Neural progenitor cell (in vitro differentiated cells): ENCODE results near the gene GMDS. TPM values are rescaled to one million over a fixed set of nuclear protein-coding genes. Genes with fewer than 3 reads are reported as not detected.

Experiments
- DNase-seq: peaks from one replicate; pipeline ENCODE4 v3.0.0-alpha.2; 2016; ENCODE audit warnings: low spot score
- H2AFZ ChIP-seq: fragments of 200-600 bp; sonication (generic); replicated peaks from 2 replicates; pipeline ENCODE4 v1.6.1; 2016; ENCODE audit warnings: antibody characterized with exemption
- H3F3A ChIP-seq: fragments of 200-600 bp; sonication (generic); 2 replicates; pipeline ENCODE4 v1.6.1; 2016; ENCODE audit warnings: antibody characterized with exemption, low read depth
- H3K27ac ChIP-seq: fragments of 200-600 bp; sonication (generic); 2 replicates; pipeline ENCODE4 v1.5.1; 2016; ENCODE audit warnings: mild to moderate bottlenecking
- H3K27me3 ChIP-seq: fragments of 200-600 bp; sonication (generic); 2 replicates; pipeline ENCODE4 v1.6.1; 2016; ENCODE audit warnings: mild to moderate bottlenecking, moderate library complexity
- H3K36me3 ChIP-seq: fragments of 200-600 bp; sonication (generic); 2 replicates; pipeline ENCODE4 v1.5.1; 2016
- H3K4me1 ChIP-seq: fragments of 200-600 bp; sonication (generic); 2 replicates; pipeline ENCODE4 v1.6.1; 2016; ENCODE audit warnings: mixed run types
- H3K4me2 ChIP-seq: fragments of 200-600 bp; sonication (generic); 2 replicates; pipeline ENCODE4 v1.6.1; 2016
- H3K4me3 ChIP-seq: fragments of 200-600 bp; sonication (generic); 2 replicates; pipeline ENCODE4 v1.5.1; 2016
- H3K79me2 ChIP-seq: fragments of 200-600 bp; sonication (generic); 2 replicates; pipeline ENCODE4 v1.6.1; 2016; ENCODE audit warnings: low read depth
- H3K9ac ChIP-seq: fragments of 200-600 bp; sonication (generic); 2 replicates; pipeline ENCODE4 v1.6.1; 2016
- H3K9me3 ChIP-seq: fragments of 200-600 bp; sonication (generic); 2 replicates; pipeline ENCODE4 v1.5.1; 2016; ENCODE audit warnings: low read depth
- H4K20me1 ChIP-seq: fragments of 200-600 bp; sonication (generic); 2 replicates; pipeline ENCODE4 v1.6.1; 2016; ENCODE audit warnings: low read depth
- H3K27ac Mint-ChIP-seq: 3 replicates; pipeline ENCODE4 v1.8.0; 2021; ENCODE audit warnings: mixed read lengths
- H3K27me3 Mint-ChIP-seq: 2 replicates; pipeline ENCODE4 v1.8.0; 2022; ENCODE audit warnings: low read depth, mild to moderate bottlenecking, inconsistent platforms, moderate library complexity, mixed read lengths; ENCODE audit not compliant: insufficient read depth
- H3K36me3 Mint-ChIP-seq: 3 replicates; pipeline ENCODE4 v1.8.0; 2021; ENCODE audit warnings: mixed read lengths
- H3K4me1 Mint-ChIP-seq: 3 replicates; pipeline ENCODE4 v1.8.0; 2021; ENCODE audit warnings: mixed read lengths
- H3K4me3 Mint-ChIP-seq: 3 replicates; pipeline ENCODE4 v1.8.0; 2021; ENCODE audit warnings: mild to moderate bottlenecking, moderate library complexity, mixed read lengths
- H3K9me3 Mint-ChIP-seq: 3 replicates; pipeline ENCODE4 v1.8.0; 2020; ENCODE audit warnings: mixed read lengths
- EZH2 ChIP-seq: fragments of 200-600 bp; sonication (generic); IDR thresholded peaks from 2 replicates; pipeline ENCODE4 v1.6.1; 2017; ENCODE audit warnings: antibody characterized with exemption, mild to moderate bottlenecking, moderate library complexity
- EZH2phosphoT487 ChIP-seq: fragments of 200-600 bp; sonication (generic); IDR thresholded peaks from 2 replicates; pipeline ENCODE4 v1.6.1; 2017; ENCODE audit warnings: antibody characterized with exemption
- total RNA-seq: library from RNA; depleted of rRNA; stranded (reverse); fragments of >200 nt; gene quantifications from 2 replicates; pipeline ENCODE4 v1.2.3, GENCODE V29; 2015; ENCODE audit warnings: low replicate concordance
- TF ChIP-seq, protein P1 (sequence below): fragments of 200-600 bp; sonication (generic); IDR thresholded peaks from 2 replicates; pipeline ENCODE4 v1.5.1; 2017; ENCODE audit warnings: antibody characterized with exemption, mild to moderate bottlenecking

GMDS gene
- total RNA-seq, 1 donor from 2014 or later, result 22.6 TPM

DNA sequence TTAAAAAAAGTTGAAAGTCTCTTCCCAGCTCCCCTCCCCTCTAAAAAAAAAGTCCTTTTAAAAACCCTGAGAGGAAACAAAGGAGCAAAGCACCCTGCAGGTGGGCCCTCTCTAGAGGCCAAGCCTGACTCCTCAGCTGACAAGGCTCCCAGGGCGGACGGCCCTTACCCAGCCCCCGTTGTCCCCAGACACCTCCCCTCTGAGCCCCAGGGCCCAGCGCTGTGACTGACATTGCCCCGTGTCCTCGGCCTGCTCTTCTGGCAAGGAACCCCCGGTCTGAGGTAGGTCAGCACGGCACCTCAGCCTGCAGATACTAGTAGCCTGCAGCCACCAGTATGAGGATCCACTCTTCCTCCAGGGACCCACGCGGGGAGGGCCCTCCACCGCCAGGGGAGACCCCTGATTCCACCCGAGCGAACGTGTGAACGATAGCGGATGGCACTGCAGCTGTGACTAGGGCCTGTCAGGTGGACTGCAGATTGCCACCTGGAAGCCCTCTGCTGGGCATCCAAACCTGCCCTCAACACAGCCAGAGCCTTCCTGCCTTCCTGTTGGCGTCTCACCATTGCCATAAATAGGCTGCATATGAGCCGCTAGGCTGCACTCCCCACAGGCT, 601.5 kb downstream of the GMDS start:
- H3K4me3 Mint-ChIP-seq, result no peak overlapping the region
- H3K27ac ChIP-seq, result no peak overlapping the region
- no peaks in the 10 kb centered on the region for H3K9me3 Mint-ChIP-seq
- TF ChIP-seq, protein P1, sequence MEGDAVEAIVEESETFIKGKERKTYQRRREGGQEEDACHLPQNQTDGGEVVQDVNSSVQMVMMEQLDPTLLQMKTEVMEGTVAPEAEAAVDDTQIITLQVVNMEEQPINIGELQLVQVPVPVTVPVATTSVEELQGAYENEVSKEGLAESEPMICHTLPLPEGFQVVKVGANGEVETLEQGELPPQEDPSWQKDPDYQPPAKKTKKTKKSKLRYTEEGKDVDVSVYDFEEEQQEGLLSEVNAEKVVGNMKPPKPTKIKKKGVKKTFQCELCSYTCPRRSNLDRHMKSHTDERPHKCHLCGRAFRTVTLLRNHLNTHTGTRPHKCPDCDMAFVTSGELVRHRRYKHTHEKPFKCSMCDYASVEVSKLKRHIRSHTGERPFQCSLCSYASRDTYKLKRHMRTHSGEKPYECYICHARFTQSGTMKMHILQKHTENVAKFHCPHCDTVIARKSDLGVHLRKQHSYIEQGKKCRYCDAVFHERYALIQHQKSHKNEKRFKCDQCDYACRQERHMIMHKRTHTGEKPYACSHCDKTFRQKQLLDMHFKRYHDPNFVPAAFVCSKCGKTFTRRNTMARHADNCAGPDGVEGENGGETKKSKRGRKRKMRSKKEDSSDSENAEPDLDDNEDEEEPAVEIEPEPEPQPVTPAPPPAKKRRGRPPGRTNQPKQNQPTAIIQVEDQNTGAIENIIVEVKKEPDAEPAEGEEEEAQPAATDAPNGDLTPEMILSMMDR, result no peak
- TF ChIP-seq EZH2, result no peak
- TF ChIP-seq EZH2phosphoT487, result no peak
- H3K9me3 ChIP-seq, result no peaks in the 10 kb centered on the region
- peaks cover 10% of the 10 kb centered on the region for H3K27me3 Mint-ChIP-seq
- peaks cover 11% of the 10 kb centered on the region for H3K4me1 ChIP-seq
- no peaks in the 10 kb centered on the region for H4K20me1 ChIP-seq
- H3K27ac Mint-ChIP-seq, result no peak overlapping the region
- H3K27me3 ChIP-seq, result no peaks in the 10 kb centered on the region
- H3K36me3 ChIP-seq, result no peaks in the 10 kb centered on the region
- H2AFZ ChIP-seq, result no peak overlapping the region
- H3F3A ChIP-seq, result no peaks in the 10 kb centered on the region
- no peak overlapping the region for H3K4me3 ChIP-seq
- H3K4me2 ChIP-seq, result peak overlapping the region; percentile 13
- H3K9ac ChIP-seq, result no peak overlapping the region
- no peaks in the 10 kb centered on the region for H3K79me2 ChIP-seq
- peaks cover 11% of the 10 kb centered on the region for H3K4me1 Mint-ChIP-seq
- H3K36me3 Mint-ChIP-seq, result no peaks in the 10 kb centered on the region
- DNase-seq, result peak; percentile 25

DNA sequence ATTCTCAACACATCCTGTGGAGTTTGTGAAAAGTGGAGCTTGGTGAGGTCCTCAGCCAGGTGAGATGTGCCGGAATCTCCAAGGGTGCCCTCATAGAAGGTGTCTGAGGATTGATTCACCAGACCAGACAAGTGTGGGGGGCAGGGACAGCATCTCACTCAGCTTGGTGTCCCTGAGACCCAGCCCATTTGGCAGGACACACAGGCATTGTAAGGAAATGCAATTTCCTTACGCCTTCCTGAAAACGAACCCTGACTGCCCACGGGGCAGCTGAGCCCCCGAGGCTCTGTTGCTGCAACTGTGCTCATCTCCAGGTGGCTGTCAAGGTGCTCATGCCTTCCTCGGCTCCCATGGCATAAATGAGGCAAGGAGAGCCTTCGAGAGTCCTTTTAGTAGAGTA, 602.3 kb downstream of the GMDS start:
- TF ChIP-seq EZH2phosphoT487, result no peak
- TF ChIP-seq EZH2, result no peak
- TF ChIP-seq, protein P1, result no peak
- Histone ChIP-seq H3F3A (no peaks in the 10 kb centered on the region), H3K27ac (no peak overlapping the region), H4K20me1 (no peaks in the 10 kb centered on the region), H2AFZ (no peak overlapping the region), H3K36me3 (no peaks in the 10 kb centered on the region), H3K4me2 (no peak overlapping the region), H3K9ac (no peak overlapping the region), H3K79me2 (no peaks in the 10 kb centered on the region), H3K9me3 (no peaks in the 10 kb centered on the region), H3K4me3 (no peak overlapping the region), H3K4me1 (peaks cover 11% of the 10 kb centered on the region), H3K27me3 (no peaks in the 10 kb centered on the region)
- Mint-ChIP-seq H3K27ac (no peak overlapping the region), H3K27me3 (peaks cover 7% of the 10 kb centered on the region), H3K4me3 (no peak overlapping the region), H3K4me1 (peaks cover 11% of the 10 kb centered on the region), H3K9me3 (no peaks in the 10 kb centered on the region), H3K36me3 (no peaks in the 10 kb centered on the region)
- no peak for DNase-seq

DNA sequence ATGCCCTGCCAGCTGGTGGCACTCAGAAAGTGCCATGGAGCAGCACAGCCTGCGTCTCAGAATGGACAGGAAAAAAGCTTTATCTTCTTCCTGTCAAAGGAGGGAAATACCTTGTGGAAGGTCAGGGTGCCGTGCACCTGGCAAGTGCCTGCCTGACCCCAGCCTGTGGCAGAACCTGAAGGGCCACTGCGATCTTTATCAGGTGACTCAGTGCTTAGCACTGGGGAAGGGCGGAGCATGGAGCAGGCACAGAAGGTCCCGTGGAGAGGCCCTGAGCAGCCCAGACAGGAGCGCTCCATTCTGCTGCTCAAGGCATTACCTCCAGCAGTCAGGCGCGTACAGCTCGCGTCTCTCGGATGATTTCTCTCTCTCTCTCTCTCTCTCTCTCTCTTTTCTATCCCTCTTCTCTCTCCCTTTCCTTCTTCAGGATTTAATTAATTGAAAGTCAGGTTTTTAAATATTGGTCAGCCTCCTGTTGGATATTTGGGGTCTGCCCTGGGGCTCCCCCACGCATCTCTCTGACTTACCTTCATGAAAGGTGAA, 604.0 kb downstream of the GMDS start:
- H3K4me3 ChIP-seq, result no peak overlapping the region
- Mint-ChIP-seq H3K4me1 (peaks cover 11% of the 10 kb centered on the region), H3K27ac (no peak overlapping the region), H3K9me3 (no peaks in the 10 kb centered on the region), H3K36me3 (no peaks in the 10 kb centered on the region), H3K4me3 (no peak overlapping the region), H3K27me3 (peaks cover 7% of the 10 kb centered on the region)
- H3K27ac ChIP-seq, result no peak overlapping the region
- H3K9me3 ChIP-seq, result no peaks in the 10 kb centered on the region
- no peaks in the 10 kb centered on the region for H4K20me1 ChIP-seq
- no peak overlapping the region for H3K9ac ChIP-seq
- H3K79me2 ChIP-seq, result no peaks in the 10 kb centered on the region
- H3K36me3 ChIP-seq, result no peaks in the 10 kb centered on the region
- no peak overlapping the region for H3K4me2 ChIP-seq
- H3K27me3 ChIP-seq, result no peaks in the 10 kb centered on the region
- H2AFZ ChIP-seq, result no peak overlapping the region
- no peak for DNase-seq
- TF ChIP-seq, protein P1, result no peak
- no peak for TF ChIP-seq EZH2
- no peaks in the 10 kb centered on the region for H3F3A ChIP-seq
- peaks cover 11% of the 10 kb centered on the region for H3K4me1 ChIP-seq
